ENCODE measurements around the gene COQ3. TPM values are rescaled to one million over a fixed set of nuclear protein-coding genes. Genes with fewer than 3 reads are reported as not detected.

COQ3 gene, protein sequence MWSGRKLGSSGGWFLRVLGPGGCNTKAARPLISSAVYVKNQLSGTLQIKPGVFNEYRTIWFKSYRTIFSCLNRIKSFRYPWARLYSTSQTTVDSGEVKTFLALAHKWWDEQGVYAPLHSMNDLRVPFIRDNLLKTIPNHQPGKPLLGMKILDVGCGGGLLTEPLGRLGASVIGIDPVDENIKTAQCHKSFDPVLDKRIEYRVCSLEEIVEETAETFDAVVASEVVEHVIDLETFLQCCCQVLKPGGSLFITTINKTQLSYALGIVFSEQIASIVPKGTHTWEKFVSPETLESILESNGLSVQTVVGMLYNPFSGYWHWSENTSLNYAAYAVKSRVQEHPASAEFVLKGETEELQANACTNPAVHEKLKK
- total RNA-seq, result 2.9 and 6.1 TPM in 2 replicates

DNA sequence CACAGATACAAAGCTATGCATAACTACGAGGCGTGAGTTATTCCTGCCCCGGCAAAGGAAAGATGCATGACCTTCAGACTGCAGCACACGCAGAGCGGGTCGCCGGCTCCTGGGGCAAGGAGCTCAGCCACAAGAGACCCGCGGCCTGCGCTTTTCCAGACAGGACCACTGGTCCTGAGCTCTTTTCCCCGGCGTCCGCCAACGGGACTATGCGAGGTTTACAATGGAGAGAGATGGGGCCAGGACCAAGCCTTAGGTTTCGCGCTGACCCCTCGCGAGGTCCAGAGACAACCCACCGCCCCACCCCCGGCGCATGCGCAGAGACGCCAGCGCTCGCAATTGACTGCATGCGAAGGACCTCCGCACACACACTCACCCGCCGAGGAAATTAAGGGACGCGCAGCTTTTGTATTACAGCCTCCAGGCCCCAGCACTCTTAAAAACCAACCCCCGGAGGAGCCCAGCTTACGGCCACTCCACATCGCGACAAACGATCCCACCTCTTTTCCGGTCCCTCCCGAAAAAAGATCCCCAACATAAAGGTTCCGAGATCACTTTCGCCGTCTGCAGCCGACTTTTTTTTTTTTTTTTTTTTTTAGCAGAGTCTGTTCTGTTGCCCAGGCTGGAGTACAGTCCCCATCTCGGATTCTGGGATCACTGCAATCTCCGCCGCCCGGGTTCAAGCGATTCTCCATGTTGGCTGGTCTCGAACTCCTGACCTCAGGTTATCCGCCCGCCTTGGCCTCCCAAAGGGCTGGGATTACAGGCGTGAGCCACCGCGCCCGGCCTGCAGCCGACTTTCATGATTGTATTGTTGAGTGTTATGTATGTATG, at the start of gene COQ3:
Gene COQ3 (minus strand): TSS at position 498 of the 834 bp plus-strand sequence. CDS start 16 bp downstream, at position 482.

DNA sequence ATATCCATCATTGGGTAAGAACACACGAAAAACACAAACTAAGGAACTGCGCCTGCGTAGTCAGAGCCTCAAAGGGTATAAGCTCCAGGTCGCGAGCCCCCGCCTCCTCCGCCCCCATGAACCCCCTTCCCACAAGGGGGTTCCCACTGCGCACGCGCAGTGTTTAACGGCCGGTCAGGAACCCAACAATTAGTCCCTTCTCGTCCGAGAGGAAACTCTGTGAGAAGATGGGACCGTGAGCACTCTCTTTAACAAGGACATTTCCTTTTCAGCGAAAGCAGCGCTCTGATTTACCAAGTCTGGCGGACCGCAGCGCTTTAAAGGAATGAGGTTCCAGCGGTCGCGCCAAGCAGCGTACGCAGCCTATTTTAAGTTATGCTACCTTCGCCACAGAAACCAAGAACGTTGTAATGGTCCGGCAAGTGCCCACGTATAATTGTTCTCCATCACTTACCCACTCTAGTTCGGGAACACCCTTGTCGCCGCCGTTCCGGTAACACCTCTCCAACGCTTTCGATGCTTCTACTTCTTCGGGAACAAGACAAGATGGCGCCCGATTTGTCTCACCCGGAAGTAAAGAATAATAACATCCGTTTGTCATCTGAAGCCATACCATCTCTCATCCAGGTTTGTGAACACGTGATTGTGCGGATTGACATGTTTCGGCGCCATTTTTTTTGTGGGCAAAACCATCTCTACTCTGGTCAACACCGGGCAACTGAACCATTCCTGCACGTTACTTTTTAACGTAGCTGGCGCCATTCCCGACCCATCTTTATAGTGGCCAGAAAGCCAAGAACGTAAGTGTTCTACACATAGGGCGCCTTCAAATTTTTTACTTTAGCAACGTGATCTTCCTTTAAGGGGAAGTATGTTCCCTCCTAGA, 31.0 kb upstream of the COQ3 start, which contains the start of gene PNISR:
Gene PNISR (minus strand): TSS at position 548 of the 886 bp plus-strand sequence. CDS start 10,649 bp downstream, outside the sequence.

DNA sequence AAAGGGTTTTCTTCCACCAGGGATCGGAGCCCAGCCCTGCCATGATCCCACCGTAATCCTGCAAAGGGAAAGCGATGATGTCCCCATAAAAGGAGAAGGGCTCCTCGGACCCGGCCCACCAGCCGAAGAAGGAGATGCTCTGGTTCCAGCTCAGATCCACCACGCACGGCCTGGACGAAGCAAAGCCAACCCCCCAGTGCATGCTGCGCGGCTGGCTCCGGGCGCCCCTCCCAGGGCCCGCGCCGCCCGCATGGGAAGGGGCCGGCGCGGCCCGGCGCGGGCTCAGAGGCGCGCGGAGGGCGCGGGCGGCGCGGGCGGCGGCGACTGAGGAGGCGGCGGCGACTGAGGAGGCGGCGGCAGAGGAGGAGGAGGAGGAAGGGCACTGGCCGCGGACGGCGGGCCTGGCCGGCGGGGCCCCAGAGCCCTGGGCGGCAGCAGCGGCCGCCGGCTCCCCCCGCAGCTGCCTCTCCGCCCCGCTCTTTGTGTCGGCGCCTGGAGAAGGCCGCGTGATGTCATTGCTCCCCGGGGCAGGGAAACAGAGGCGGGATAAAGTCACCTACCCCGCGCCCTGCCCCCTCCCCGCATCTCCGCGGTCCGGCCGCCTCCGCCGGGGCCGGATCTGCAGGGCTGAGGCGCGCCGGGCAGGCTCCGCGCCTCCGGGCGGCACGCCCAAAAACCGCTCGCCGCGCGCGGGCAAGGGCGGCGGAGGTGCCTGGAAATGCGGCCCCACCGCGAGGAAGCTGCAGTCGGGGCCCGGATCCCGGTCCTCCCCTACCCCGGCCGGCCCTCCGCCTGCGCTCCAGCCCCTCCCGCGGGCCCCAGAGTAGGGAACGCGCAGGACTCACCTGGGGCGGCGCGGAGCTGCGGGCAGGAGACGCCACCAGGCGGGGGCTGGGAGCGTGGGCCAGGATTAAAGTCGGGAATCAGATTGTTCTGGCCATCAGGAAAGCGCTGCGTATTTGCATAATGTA, 44.5 kb downstream of the COQ3 start, which contains the start of gene FAXC:
Gene FAXC (minus strand): TSS at position 504 of the 971 bp plus-strand sequence. CDS start 302 bp downstream, at position 202.

Other genes with a start within 250 kb of the COQ3 start
- 0.81 and 3.2 TPM in 2 replicates for gene FAXC, start 44.5 kb downstream of the COQ3 start, total RNA-seq
- gene PNISR, start 31.1 kb upstream of the COQ3 start, total RNA-seq, result 61.9 and 80.3 TPM in 2 replicates
- gene USP45, start 121.2 kb upstream of the COQ3 start, total RNA-seq, result 22.6 and 23.2 TPM in 2 replicates
- gene CCNC, start 174.5 kb upstream of the COQ3 start, total RNA-seq, result 63.8 and 68.2 TPM in 2 replicates
- not detected in 2 replicates for gene PRDM13, start 212.6 kb upstream of the COQ3 start, total RNA-seq

Data from hair follicle dermal papilla cell (primary cell).